CD4-positive, alpha-beta T cell treated with Interleukin-17A for 4 hours (primary cell): Measurements from ENCODE around the gene RBKS.
"Not testable (repeated sequence)": the region's sequence is repeated elsewhere in the genome, so short reads cannot be mapped to it uniquely, and the experiment has no call there.

Source experiments
- DNase-seq: peaks from one replicate; pipeline ENCODE4 v3.0.0-alpha.2; 2020; ENCODE audit warnings: mixed read lengths

Gene RBKS

GRCh38 chr2:27756091-27756490, 134.1 kb downstream of the RBKS start:
- DNase-seq, result no peak

GRCh38 chr2:27754831-27755230, 135.4 kb downstream of the RBKS start:
- DNase-seq, result no peak

GRCh38 chr2:27754138-27754588, 136.0 kb downstream of the RBKS start:
- DNase-seq, result peak; percentile 68

- no peak for DNase-seq
These were observed 137.5 kb downstream of the RBKS start for GRCh38 chr2:27752551-27753237.

- no peak for DNase-seq
These were observed 138.8 kb downstream of the RBKS start for GRCh38 chr2:27751377-27751776.

GRCh38 chr2:27748803-27749554, 141.2 kb downstream of the RBKS start:
- not testable (repeated sequence) for DNase-seq

- DNase-seq, result no peak
These were observed 142.3 kb downstream of the RBKS start for GRCh38 chr2:27747827-27748352.

GRCh38 chr2:27746325-27746724, 143.9 kb downstream of the RBKS start:
- DNase-seq, result no peak

GRCh38 chr2:27745494-27745893, 144.7 kb downstream of the RBKS start:
- DNase-seq, result not testable (repeated sequence)

- no peak for DNase-seq
These were observed 147.6 kb downstream of the RBKS start for GRCh38 chr2:27742571-27742970.

GRCh38 chr2:27741673-27742072, 148.5 kb downstream of the RBKS start:
- no peak for DNase-seq

- DNase-seq, result no peak
These were observed 151.2 kb downstream of the RBKS start for GRCh38 chr2:27739058-27739373.

- DNase-seq, result no peak
These were observed 151.7 kb downstream of the RBKS start for GRCh38 chr2:27738349-27739057.

- DNase-seq, result no peak
These were observed 152.4 kb downstream of the RBKS start for GRCh38 chr2:27737676-27738348.

GRCh38 chr2:27736890-27737204, 153.3 kb downstream of the RBKS start:
- no peak for DNase-seq

GRCh38 chr2:27736031-27736889, 153.9 kb downstream of the RBKS start:
- no peak for DNase-seq

GRCh38 chr2:27735263-27735904, 154.8 kb downstream of the RBKS start:
- DNase-seq, result peak; percentile 71

- DNase-seq, result no peak
These were observed 155.9 kb downstream of the RBKS start for GRCh38 chr2:27734305-27734704.
